ENCODE data around the gene APELA.
A peak's percentile ranks its signal among the peaks of the same experiment; 100 is the strongest.
"Not testable (repeated sequence)": the region's sequence is repeated elsewhere in the genome, so short reads cannot be mapped to it uniquely, and the experiment has no call there.

The APELA gene

GRCh38 chr4:164926301-164926700 is 49.3 kb downstream of the APELA start:
- TF ChIP-seq ZFX (IDR thresholded peaks at IDR 0.05), result no peak
- TF ChIP-seq CTCF (conservative IDR thresholded peaks at IDR 0.05), result no peak
- no peak overlapping the region for H3K27ac ChIP-seq

GRCh38 chr4:164927101-164927500 is 50.1 kb downstream of the APELA start:
- not testable (repeated sequence) for H3K27ac ChIP-seq

GRCh38 chr4:164930647-164931046 is 53.7 kb downstream of the APELA start:
- TF ChIP-seq ZFX (IDR thresholded peaks at IDR 0.05), result no peak
- TF ChIP-seq CTCF (conservative IDR thresholded peaks at IDR 0.05), result no peak
- no peak overlapping the region for H3K27ac ChIP-seq

- no peak for TF ChIP-seq CTCF (conservative IDR thresholded peaks at IDR 0.05)
- no peak for TF ChIP-seq ZFX (IDR thresholded peaks at IDR 0.05)
- no peak overlapping the region for H3K27ac ChIP-seq
These were observed 54.8 kb downstream of the APELA start for GRCh38 chr4:164931551-164932324.

- TF ChIP-seq ZFX (IDR thresholded peaks at IDR 0.05) (no peak), CTCF (conservative IDR thresholded peaks at IDR 0.05) (no peak)
- H3K27ac ChIP-seq, result no peak overlapping the region
These were observed 56.3 kb downstream of the APELA start for GRCh38 chr4:164933244-164933643.

GRCh38 chr4:164935363-164935762 is 58.4 kb downstream of the APELA start:
- H3K27ac ChIP-seq, result no peak overlapping the region
- TF ChIP-seq CTCF (conservative IDR thresholded peaks at IDR 0.05) (no peak), ZFX (IDR thresholded peaks at IDR 0.05) (no peak)

- not testable (repeated sequence) for H3K27ac ChIP-seq
These were observed 59.1 kb downstream of the APELA start for GRCh38 chr4:164935865-164936606.

- TF ChIP-seq ZFX (IDR thresholded peaks at IDR 0.05), result no peak
- peak; percentile 19 for TF ChIP-seq CTCF (conservative IDR thresholded peaks at IDR 0.05)
- no peak overlapping the region for H3K27ac ChIP-seq
These were observed 60.7 kb downstream of the APELA start for GRCh38 chr4:164937576-164938270.
